Amniotic stem cell (primary cell): ENCODE results near the gene GPR37L1.
"Not testable (repeated sequence)": the region's sequence is repeated elsewhere in the genome, so short reads cannot be mapped to it uniquely, and the experiment has no call there.

Experiments
- DNase-seq: peaks from one replicate; lab custom pipeline; 2025; lab: John Stamatoyannopoulos, UW

GPR37L1 gene

GRCh38 chr1:202110977-202111376, 11.7 kb upstream of the GPR37L1 start:
- no peak for DNase-seq

GRCh38 chr1:202111589-202111988, 11.1 kb upstream of the GPR37L1 start:
- DNase-seq, result not testable (repeated sequence)

DNA sequence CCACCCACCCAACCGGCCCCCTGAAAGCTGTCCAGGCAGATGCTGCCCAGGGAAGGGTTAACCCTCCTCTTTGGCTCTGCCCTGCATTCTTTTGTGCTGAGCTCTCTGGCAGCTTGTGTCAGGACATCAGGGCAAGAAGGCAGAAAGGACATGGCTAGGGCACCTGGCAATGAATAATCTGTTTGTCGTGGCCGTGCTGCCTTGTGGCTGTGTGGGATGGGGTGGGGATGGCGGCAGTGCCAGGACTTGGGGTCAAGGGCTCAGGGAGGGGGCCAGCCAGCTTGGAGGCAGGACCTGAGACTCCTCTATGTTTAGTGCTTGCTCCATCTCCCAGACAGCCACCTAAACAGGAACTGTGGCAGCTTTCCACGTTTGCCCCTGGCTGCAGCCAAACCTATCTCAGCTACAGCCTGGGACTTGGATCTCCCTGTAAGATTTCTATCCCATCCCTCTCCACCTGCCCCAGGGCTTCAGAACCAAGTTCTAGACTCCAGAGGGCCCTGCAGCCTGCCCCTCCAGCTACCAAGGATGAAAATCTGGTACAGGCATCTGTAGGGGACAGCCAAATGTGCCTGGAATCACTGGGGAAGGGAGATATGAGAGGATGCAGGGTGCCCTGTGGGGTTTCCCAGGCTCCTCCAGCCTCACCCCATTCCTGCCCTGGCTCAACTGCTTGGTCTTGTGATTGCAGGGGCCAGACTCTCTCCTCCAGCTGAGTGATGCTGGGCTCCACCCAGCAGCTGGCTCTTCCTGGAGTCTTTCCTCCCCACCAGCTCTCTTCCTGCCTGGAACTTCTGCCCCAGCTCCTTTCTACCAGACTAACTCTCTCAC, 9.6 kb upstream of the GPR37L1 start:
- no peak for DNase-seq

DNA sequence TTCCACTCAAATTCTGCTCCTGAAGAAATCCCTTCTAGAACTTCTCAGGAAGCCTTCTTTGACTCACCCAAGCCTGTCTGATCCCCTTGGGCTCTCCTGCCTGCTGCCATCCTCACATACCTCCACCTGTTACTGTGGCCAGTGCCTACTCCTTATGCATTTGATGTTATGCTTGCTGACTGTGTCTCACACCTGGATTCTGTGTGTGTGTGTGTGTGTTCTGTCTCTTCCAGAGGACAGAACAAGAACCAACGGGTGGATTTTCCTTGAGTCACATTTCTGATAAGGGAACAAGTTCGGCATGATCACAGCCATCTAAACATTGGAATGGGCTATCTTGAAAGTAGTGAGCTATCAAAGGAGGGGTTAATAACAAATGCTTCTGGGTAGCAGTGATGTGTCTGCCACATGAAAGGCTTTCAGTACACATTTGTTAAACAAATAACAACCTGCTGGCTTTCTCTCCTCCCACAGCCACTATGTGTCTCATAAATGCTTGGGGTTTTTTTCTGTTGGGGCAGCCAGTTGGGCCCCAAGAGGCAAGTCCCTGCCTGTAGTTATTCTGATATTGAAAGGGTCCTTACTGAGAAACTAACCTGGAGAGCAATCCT, 8.9 kb upstream of the GPR37L1 start:
- DNase-seq, result no peak

DNA sequence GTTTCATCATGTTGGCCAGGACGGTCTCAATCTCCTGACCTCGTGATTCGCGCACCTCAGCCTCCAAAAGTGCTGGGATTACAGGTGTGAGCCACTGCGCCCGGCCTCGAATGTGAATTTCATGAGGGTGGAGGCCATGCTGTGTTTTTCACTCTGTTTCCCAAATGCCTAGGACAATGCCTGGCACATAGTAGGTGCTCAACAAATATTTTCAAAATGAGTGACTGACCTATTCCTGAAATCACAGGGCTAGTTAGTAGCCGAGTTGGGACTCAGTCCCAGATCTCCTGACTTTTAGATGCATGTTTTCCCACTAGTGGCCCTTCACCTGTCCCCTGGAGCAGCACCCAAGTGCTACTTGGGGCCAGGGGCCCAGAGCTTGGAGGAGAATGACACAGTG, 6.4 kb upstream of the GPR37L1 start:
- no peak for DNase-seq

DNA sequence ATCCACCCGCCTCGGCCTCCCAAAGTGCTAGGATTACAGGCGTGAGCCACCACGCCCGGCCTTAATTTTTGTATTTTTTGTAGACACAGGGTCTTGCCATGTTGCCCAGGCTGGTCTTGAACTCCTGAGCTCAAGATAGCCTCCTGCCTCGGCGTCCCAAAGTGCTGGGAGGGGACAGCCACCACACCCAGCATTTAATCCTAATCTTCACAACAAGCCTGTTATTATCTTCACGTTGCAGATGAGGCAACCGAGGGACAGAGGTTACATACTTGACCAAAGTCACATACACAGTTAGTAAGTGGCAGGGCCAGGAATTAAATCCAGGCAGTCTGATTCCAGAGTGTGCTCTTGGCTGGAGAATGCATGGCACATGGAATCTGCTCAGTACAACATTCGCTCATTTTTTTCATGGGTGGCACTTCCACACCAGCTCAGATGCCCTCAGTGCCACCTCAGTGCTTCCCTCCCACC, 4.8 kb upstream of the GPR37L1 start:
- no peak for DNase-seq

- no peak for DNase-seq
Observed at GRCh38 chr1:202121006-202121405, 1.7 kb upstream of the GPR37L1 start.

GRCh38 chr1:202123336-202123813, 658 bp downstream of the GPR37L1 start:
- DNase-seq, result no peak

GRCh38 chr1:202124142-202124541, 1.4 kb downstream of the GPR37L1 start:
- no peak for DNase-seq

DNA sequence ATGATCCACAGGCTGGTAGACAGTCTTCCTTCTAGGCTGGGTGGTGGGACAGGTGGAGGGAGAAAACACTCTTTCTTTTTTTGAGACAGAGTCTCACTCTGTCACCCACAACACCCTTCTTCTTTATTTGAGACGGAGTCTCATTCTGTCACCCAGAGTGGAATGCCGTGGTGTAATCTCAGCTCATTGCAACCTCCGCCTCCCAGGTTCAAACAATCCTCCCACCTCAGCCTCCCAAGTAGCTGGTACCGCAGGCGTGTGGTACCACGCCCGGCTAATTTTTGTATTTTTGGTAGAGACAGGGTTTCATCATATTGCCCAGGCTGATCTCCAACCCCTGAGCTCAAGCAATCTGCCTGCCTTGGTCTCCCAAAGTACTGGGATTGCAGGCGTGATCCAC, 2.9 kb downstream of the GPR37L1 start:
- no peak for DNase-seq

DNA sequence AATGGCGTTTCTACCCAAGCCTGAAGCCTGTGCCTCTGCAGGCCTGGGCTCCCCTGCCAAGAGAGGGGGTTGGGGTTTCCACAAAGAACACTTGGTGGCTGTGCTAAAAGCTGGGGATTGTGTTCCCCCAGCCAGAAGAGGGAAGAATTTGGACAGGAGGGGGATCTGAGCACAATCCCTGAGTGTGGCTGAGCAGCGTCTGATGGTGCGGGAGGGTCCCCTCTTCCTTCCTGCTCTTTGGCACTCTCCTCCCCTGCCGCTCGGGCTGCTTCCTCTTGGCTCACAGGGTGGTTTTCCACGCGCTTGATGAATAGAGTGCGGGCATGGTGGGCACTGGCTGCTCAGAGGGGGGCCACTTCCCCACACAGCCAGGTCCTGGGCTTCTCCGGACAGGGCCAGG, 3.7 kb downstream of the GPR37L1 start:
- no peak for DNase-seq

- no peak for DNase-seq
Observed at GRCh38 chr1:202127061-202127460, 4.3 kb downstream of the GPR37L1 start.

- no peak for DNase-seq
Observed at GRCh38 chr1:202127836-202128622, 5.3 kb downstream of the GPR37L1 start.

GRCh38 chr1:202129453-202130296, 7.0 kb downstream of the GPR37L1 start:
- no peak for DNase-seq

- DNase-seq, result no peak
Observed at GRCh38 chr1:202130297-202130721, 7.6 kb downstream of the GPR37L1 start.

DNA sequence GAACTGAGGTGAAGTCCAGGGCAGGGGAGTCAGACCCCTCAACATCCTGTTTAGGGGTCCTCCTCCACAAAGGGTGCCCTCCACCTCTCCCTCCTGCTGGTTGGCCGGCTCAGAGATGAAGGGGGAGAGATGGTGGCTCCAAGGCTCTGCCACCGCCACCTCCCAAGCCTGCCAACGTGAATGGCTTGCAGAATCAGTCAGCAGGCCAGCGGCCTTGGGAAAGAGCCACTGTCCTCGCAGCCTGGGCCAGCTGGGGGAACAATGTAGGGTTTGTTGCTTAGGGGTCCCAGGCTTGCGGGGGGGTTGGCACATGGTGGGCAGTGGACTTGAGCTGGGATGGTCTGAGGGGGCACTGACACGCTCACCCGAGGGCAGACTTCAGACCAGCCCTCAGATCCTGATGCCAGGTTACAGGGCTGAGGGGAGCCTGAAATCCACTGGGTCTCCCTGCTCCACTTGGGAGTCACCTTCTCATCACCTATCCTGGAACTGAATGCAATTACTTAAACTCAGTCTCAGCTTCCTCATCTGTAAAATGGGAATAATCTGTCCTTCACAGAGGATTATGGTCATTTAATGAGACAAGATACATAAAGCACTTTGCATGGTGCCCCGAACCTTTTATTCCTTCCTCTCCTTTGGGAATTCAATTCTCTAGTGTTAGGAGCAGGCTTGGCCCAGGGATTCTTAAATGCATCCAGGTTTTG, 8.3 kb downstream of the GPR37L1 start:
- DNase-seq, result no peak

DNA sequence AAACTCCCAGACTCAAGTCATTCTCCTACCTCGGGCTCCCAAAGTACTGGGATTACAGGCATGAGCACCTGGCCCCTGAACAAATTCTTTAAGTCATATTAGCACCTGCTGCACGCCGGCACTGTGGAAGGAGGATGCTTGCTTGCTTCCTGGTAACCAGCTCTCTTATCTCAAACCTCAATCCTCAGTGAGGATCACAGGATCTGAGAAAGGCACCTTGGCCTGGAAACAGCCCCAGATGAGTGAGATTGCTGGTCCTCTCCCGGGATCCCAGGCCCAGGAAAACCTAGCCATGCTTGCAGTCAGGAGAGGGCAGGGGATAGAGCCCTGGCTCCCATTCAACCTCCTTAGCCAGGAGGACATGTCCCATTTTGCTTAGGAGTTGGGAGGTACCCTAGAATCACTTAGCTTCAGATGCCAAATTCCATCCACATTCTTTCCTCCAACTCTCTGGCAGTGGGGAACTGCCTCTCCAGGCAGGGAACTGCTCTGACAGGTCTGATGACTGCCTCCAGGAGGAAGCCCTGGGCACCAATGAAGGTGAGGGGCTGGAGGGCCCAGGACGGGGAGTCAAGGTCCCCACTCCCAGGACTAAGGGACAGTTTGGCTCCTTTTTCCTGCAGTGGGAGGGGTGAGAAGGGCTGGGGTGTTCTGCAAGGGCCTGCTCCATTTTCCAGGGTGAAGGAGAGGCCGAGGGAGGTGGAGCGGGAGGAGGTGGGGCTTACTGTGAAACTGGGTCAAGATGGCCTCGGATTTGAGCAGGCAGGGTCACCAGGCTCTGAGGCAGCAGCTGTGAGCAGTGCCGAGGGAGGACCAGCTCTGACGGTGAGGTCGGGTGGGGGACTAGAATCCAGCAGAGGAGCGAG, 9.5 kb downstream of the GPR37L1 start:
- no peak for DNase-seq

DNA sequence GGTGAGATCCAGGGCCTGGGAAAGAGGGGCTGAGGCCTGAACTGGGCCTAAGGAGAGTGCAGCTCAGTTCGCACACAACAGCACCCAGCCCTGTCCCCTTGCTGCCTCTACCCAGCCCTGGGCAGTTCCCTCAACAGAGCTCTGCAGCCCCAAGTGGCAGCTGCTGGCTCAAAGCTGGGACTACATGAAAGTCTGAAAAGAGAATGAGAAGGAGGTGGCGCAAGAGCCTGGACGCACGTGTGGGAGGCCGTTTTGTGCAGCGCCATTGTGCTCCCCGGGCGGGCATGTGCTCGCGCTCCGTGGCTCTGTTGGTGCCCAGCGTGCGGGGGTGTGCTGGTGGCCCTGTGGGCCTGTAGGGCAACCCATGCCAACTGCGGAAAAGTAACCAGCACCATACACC, 10.3 kb downstream of the GPR37L1 start:
- no peak for DNase-seq

DNA sequence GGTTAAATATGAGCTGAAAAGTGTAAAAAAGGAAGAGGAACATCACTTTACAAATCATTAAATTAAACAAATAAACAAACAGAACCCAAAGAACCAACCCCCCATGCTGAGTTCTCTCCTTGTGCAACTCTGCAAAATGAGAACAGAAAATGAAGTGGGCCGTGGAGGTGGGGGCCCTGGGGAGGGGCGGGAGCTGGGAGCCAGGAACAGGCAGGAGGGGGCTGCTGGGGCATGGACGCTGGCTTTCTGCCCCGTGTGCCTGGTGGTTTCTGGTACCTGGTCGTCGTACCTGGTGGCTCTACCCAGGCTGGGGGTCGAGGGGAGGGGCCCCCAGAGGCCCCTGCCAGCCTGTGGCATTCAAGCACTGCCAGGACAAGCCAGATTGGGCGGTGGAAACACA, 10.8 kb downstream of the GPR37L1 start:
- DNase-seq, result no peak

DNA sequence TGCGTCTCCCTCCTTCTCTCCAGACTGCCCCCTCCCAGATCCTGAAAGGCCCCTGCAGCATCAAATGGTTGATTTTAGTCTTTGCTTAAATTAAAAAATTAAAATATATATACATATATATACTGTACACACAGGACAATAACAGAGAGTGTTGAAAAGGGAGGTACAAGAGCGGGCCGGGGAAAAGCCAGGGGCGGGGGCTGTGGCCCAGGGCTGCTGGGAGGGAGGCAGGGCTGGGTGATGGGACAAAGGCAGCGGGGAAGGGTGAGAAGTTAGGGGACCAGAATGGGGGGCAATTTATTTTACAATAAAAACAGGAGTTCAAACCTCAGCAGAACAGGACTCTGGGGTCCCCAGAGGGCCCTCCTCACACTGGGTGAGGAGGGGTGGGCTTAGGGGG, 11.3 kb downstream of the GPR37L1 start:
- no peak for DNase-seq
